CD14-positive monocyte (primary cell): ENCODE data around the gene DCC. TPM values are rescaled to one million over a fixed set of nuclear protein-coding genes. Genes with fewer than 3 reads are reported as not detected.

ENCODE experiments used
- DNase-seq, 3 donors: peaks; one replicate each; pipeline ENCODE4 v3.0.0-alpha.2; 2011 to 2022
- H2AFZ ChIP-seq: 2 replicates; pipeline ENCODE4 v1.6.0; 2012; ENCODE audit warnings: mild to moderate bottlenecking, low read depth, low read length, inconsistent platforms; ENCODE audit not compliant: insufficient read depth, poor library complexity, severe bottlenecking
- H3K27ac ChIP-seq, 2 donors: 1 replicate in 1 of 2; 2 replicates in 1 of 2; pipeline ENCODE4 v1.5.1; 2012 to 2013; ENCODE audit warnings: low read length in 2 of 2, control low read depth in 1 of 2, inconsistent platforms in 1 of 2, low read depth in 1 of 2, mild to moderate bottlenecking in 1 of 2
- H3K27me3 ChIP-seq, 2 donors: one replicate each; pipeline versions ENCODE4 v1.6.0 to v1.6.1; 2011 to 2013; ENCODE audit warnings: low read length in 2 of 2; ENCODE audit not compliant: control insufficient read depth in 2 of 2, insufficient read depth in 2 of 2
- H3K36me3 ChIP-seq, 2 donors: replicated peaks in 1 of 2; 1 replicate in 1 of 2; 2 replicates in 1 of 2; pipeline versions ENCODE4 v1.5.1 to v1.6.1; 2012 to 2013; ENCODE audit warnings: low read length in 2 of 2, control low read depth in 1 of 2, inconsistent platforms in 1 of 2, mild to moderate bottlenecking in 1 of 2; ENCODE audit not compliant: insufficient read depth in 2 of 2, control insufficient read depth in 1 of 2
- H3K4me1 ChIP-seq, 2 donors: 1 replicate in 1 of 2; 2 replicates in 1 of 2; pipeline versions ENCODE4 v1.5.1 to v1.6.1; 2012 to 2013; ENCODE audit warnings: low read length in 2 of 2, control low read depth in 1 of 2, inconsistent platforms in 1 of 2, mild to moderate bottlenecking in 1 of 2, moderate library complexity in 1 of 2; ENCODE audit not compliant: insufficient read depth in 2 of 2, control insufficient read depth in 1 of 2
- H3K4me2 ChIP-seq: replicated peaks from 2 replicates; pipeline ENCODE3; 2012; ENCODE audit warnings: low read length, moderate library complexity, mild to moderate bottlenecking; ENCODE audit not compliant: poor library complexity, severe bottlenecking; ENCODE audit errors: extremely low read depth
- H3K4me3 ChIP-seq, 3 experiments: fragments of 200-600 bp in 1 of 3; sonication (generic) in 1 of 3; replicated peaks in 1 of 3; 1 replicate in 2 of 3; 2 replicates in 1 of 3; pipeline ENCODE4 v1.5.1; 2011 to 2013; ENCODE audit warnings: low read length in 3 of 3, mild to moderate bottlenecking in 3 of 3, control low read depth in 2 of 3, low read depth in 2 of 3, inconsistent platforms in 1 of 3, moderate library complexity in 1 of 3
- H3K79me2 ChIP-seq: 2 replicates; pipeline ENCODE4 v1.6.0; 2012; ENCODE audit warnings: mild to moderate bottlenecking, control low read depth, inconsistent platforms, low read length, moderate library complexity; ENCODE audit not compliant: insufficient read depth
- H3K9ac ChIP-seq: 2 replicates; pipeline ENCODE4 v1.6.0; 2017; ENCODE audit warnings: low read length, mild to moderate bottlenecking; ENCODE audit not compliant: insufficient read depth, poor library complexity, severe bottlenecking
- H3K9me3 ChIP-seq, 2 donors: replicated peaks in 1 of 2; 1 replicate in 1 of 2; 2 replicates in 1 of 2; pipeline versions ENCODE4 v1.5.1 to v1.6.1; 2012 to 2013; ENCODE audit warnings: low read length in 2 of 2, control low read depth in 1 of 2; ENCODE audit not compliant: control insufficient read depth in 1 of 2, insufficient read depth in 1 of 2
- H4K20me1 ChIP-seq: 2 replicates; pipeline ENCODE4 v1.6.0; 2012; ENCODE audit warnings: mild to moderate bottlenecking, low read length, control low read depth, moderate library complexity; ENCODE audit not compliant: insufficient read depth
- H3K27ac Mint-ChIP-seq, 7 donors: one replicate each; pipeline ENCODE4 v1.8.0; 2020; ENCODE audit warnings: mild to moderate bottlenecking in 7 of 7, mixed read lengths in 7 of 7, moderate library complexity in 6 of 7, inconsistent platforms in 2 of 7
- H3K27me3 Mint-ChIP-seq, 3 donors: one replicate each; pipeline ENCODE4 v1.8.0; 2021 to 2022; ENCODE audit warnings: low read depth in 3 of 3, mild to moderate bottlenecking in 3 of 3, mixed read lengths in 3 of 3, moderate library complexity in 3 of 3, inconsistent platforms in 1 of 3
- H3K36me3 Mint-ChIP-seq, 2 donors: one replicate each; pipeline ENCODE4 v1.8.0; 2020; ENCODE audit warnings: mixed read lengths in 2 of 2, inconsistent platforms in 1 of 2, mild to moderate bottlenecking in 1 of 2
- H3K4me1 Mint-ChIP-seq: one replicate; pipeline ENCODE4 v1.8.0; 2020; ENCODE audit warnings: mild to moderate bottlenecking, mixed read lengths
- H3K4me3 Mint-ChIP-seq, 2 donors: one replicate each; pipeline ENCODE4 v1.8.0; 2020; ENCODE audit warnings: mild to moderate bottlenecking in 2 of 2, mixed read lengths in 2 of 2, moderate library complexity in 1 of 2
- H3K9me3 Mint-ChIP-seq, 7 donors: one replicate each; pipeline ENCODE4 v1.8.0; 2020 to 2022; ENCODE audit warnings: mixed read lengths in 7 of 7, mild to moderate bottlenecking in 6 of 7, moderate library complexity in 6 of 7, inconsistent platforms in 2 of 7
- CTCF ChIP-seq: fragments of 200-600 bp; IDR thresholded peaks from one replicate; pipeline ENCODE4 v1.8.0; 2022; ENCODE audit warnings: antibody characterized with exemption, mild to moderate bottlenecking
- WGBS: methylation state at CpG from one replicate; pipeline ENCODE4 v1.1.5; 2013; ENCODE audit warnings: missing lambda C conversion rate; ENCODE audit not compliant: insufficient coverage; 5-methylcytosine and 5-hydroxymethylcytosine counted together
- intact Hi-C, 2 donors: fragments of 100-400 bp; cut with micrococcal nuclease; formaldehyde crosslinking; loops; one replicate each; pipeline versions ENCODE4 v1.15.0 to v1.15.1; 2023
- polyA plus RNA-seq, 3 donors: library from polyadenylated mRNA; depleted of rRNA in 1 of 3; unstranded in 2 of 3; stranded (reverse) in 1 of 3; fragments of 300-500 nt in 2 of 3; fragments of >200 nt in 1 of 3; fragmentation: Illumina TruSeq in 2 of 3; gene quantifications; 1 replicate in 2 of 3; 2 replicates in 1 of 3; pipeline ENCODE4 v1.2.3, GENCODE V29; 2012 to 2021

The DCC gene
- polyA plus RNA-seq, 3 donors = not detected

GRCh38 chr18:53417003-53417402 is 1077.0 kb downstream of the DCC start:
- Histone ChIP-seq H3K27me3 (no peaks in the 10 kb centered on the region), H3K4me2 (no peak overlapping the region), H3K9ac (no peak overlapping the region), H3K36me3 (no peaks in the 10 kb centered on the region), H4K20me1 (no peaks in the 10 kb centered on the region), H2AFZ (no peak overlapping the region), H3K79me2 (no peaks in the 10 kb centered on the region), H3K27ac (no peak overlapping the region), H3K4me3 (no peak overlapping the region), H3K4me1 (no peaks in the 10 kb centered on the region), H3K9me3 (no peaks in the 10 kb centered on the region)
- Mint-ChIP-seq H3K4me3 (no peak overlapping the region), H3K36me3 (no peaks in the 10 kb centered on the region), H3K4me1 (no peaks in the 10 kb centered on the region), H3K27ac (no peak overlapping the region), H3K9me3 (no peaks in the 10 kb centered on the region), H3K27me3 (peaks cover 0 to 2% (median 0%) of the 10 kb centered on the region in 3 donors)
- no CpG with 5 or more reads among the region's 4 CpGs for WGBS
- intact Hi-C loops = no loop called here
- DNase-seq = no peak
- TF ChIP-seq CTCF = no peak

GRCh38 chr18:53421869-53422268 is 1081.9 kb downstream of the DCC start:
- no peak for TF ChIP-seq CTCF
- H3K4me2 ChIP-seq = no peak overlapping the region
- no peaks in the 10 kb centered on the region for H3K36me3 ChIP-seq
- no peak overlapping the region for H3K27ac ChIP-seq
- H3K27me3 Mint-ChIP-seq = no peaks in the 10 kb centered on the region
- no peak overlapping the region for H2AFZ ChIP-seq
- no peaks in the 10 kb centered on the region for H3K4me1 ChIP-seq
- intact Hi-C loops = no loop called here
- no peak for DNase-seq
- H3K9me3 ChIP-seq = no peaks in the 10 kb centered on the region
- H3K4me1 Mint-ChIP-seq = no peaks in the 10 kb centered on the region
- no peaks in the 10 kb centered on the region for H4K20me1 ChIP-seq
- no peaks in the 10 kb centered on the region for H3K79me2 ChIP-seq
- H3K9me3 Mint-ChIP-seq = peaks cover 0 to 4% (median 0%) of the 10 kb centered on the region in 7 donors
- H3K36me3 Mint-ChIP-seq = no peaks in the 10 kb centered on the region
- H3K27me3 ChIP-seq = no peaks in the 10 kb centered on the region
- H3K27ac Mint-ChIP-seq = no peak overlapping the region
- H3K9ac ChIP-seq = no peak overlapping the region
- no peak overlapping the region for H3K4me3 Mint-ChIP-seq
- no peak overlapping the region for H3K4me3 ChIP-seq
